ENCODE results near the gene RAB3B. TPM values are rescaled to one million over a fixed set of nuclear protein-coding genes. Genes with fewer than 3 reads are reported as not detected.
A peak's percentile ranks its signal among the peaks of the same experiment; 100 is the strongest.

RAB3B gene
- total and polyA plus RNA-seq, 4 donors = 0.02 to 0.57 (median 0.11) TPM

- no peak for TF ChIP-seq CTCF (IDR thresholded peaks at IDR 0.05; ENCODE audit: control extremely low read depth, extremely low read depth)
- Histone ChIP-seq H3K9me3 (ENCODE audit: control insufficient read depth in 4 of 4, insufficient read depth in 3 of 4, low read length in 3 of 4) (peaks cover 0 to 3% (median 0%) of the 10 kb centered on the region in 4 donors), H3K9ac (ENCODE audit: insufficient read depth in 1 of 2, low read length in 2 of 2) (no peak overlapping the region), H3K4me1 (ENCODE audit: control insufficient read depth in 5 of 5, insufficient read depth in 5 of 5, low read length in 5 of 5) (no peaks in the 10 kb centered on the region), H3K27me3 (ENCODE audit: control insufficient read depth in 3 of 3, insufficient read depth in 3 of 3, low read length in 2 of 3) (peaks cover 0 to 48% (median 9%) of the 10 kb centered on the region in 3 donors), H3K36me3 (ENCODE audit: control insufficient read depth in 4 of 4, insufficient read depth in 4 of 4, low read length in 4 of 4) (no peaks in the 10 kb centered on the region), H3K27ac (ENCODE audit: low read depth in 1 of 2, low read length in 1 of 2) (no peak overlapping the region), H3K4me3 (no peak overlapping the region)
- DNase-seq (no peak), ATAC-seq (ENCODE audit: insufficient read depth, low FRiP score) (no peak)
- 30 to 36% methylated on average over 8 of the region's 8 CpGs for WGBS, 2 donors
These were observed 33.7 kb downstream of the RAB3B start for GRCh38 chr1:51956528-51957509.

GRCh38 chr1:51955797-51956527, 34.5 kb downstream of the RAB3B start:
- WGBS, 2 donors = 61 to 80% methylated on average over 4 of the region's 4 CpGs
- ATAC-seq (ENCODE audit: insufficient read depth, low FRiP score) = peak; percentile 58
- Histone ChIP-seq H3K4me1 (ENCODE audit: control insufficient read depth in 5 of 5, insufficient read depth in 5 of 5, low read length in 5 of 5) (no peaks in the 10 kb centered on the region), H3K27me3 (ENCODE audit: control insufficient read depth in 3 of 3, insufficient read depth in 3 of 3, low read length in 2 of 3) (peaks cover 3 to 44% (median 5%) of the 10 kb centered on the region in 3 donors), H3K4me3 (no peak overlapping the region), H3K9ac (ENCODE audit: insufficient read depth in 1 of 2, low read length in 2 of 2) (no peak overlapping the region), H3K27ac (ENCODE audit: low read depth in 1 of 2, low read length in 1 of 2) (no peak overlapping the region), H3K36me3 (ENCODE audit: control insufficient read depth in 4 of 4, insufficient read depth in 4 of 4, low read length in 4 of 4) (no peaks in the 10 kb centered on the region), H3K9me3 (ENCODE audit: control insufficient read depth in 4 of 4, insufficient read depth in 3 of 4, low read length in 3 of 4) (peaks cover 0 to 3% (median 0%) of the 10 kb centered on the region in 4 donors)
- DNase-seq = no peak
- TF ChIP-seq CTCF (IDR thresholded peaks at IDR 0.05; ENCODE audit: control extremely low read depth, extremely low read depth) = no peak

- DNase-seq = no peak
- no peak for TF ChIP-seq CTCF (IDR thresholded peaks at IDR 0.05; ENCODE audit: control extremely low read depth, extremely low read depth)
- 83 to 87% methylated on average over 7 of the region's 7 CpGs for WGBS, 2 donors
These were observed 35.7 kb downstream of the RAB3B start for GRCh38 chr1:51954783-51955182.

More at GRCh38 chr1:51954783-51955182, 35.7 kb downstream of the RAB3B start:
- Histone ChIP-seq H3K9ac (ENCODE audit: insufficient read depth in 1 of 2, low read length in 2 of 2) (no peak overlapping the region), H3K4me3 (no peak overlapping the region), H3K9me3 (ENCODE audit: control insufficient read depth in 4 of 4, insufficient read depth in 3 of 4, low read length in 3 of 4) (peaks cover 0 to 8% (median 2%) of the 10 kb centered on the region in 4 donors), H3K27me3 (ENCODE audit: control insufficient read depth in 3 of 3, insufficient read depth in 3 of 3, low read length in 2 of 3) (peaks cover 3 to 38% (median 4%) of the 10 kb centered on the region in 3 donors), H3K27ac (ENCODE audit: low read depth in 1 of 2, low read length in 1 of 2) (no peak overlapping the region), H3K36me3 (ENCODE audit: control insufficient read depth in 4 of 4, insufficient read depth in 4 of 4, low read length in 4 of 4) (no peaks in the 10 kb centered on the region), H3K4me1 (ENCODE audit: control insufficient read depth in 5 of 5, insufficient read depth in 5 of 5, low read length in 5 of 5) (no peaks in the 10 kb centered on the region)
- no peak for ATAC-seq (ENCODE audit: insufficient read depth, low FRiP score)

Data from lung (tissue), 12 donors.